ENCODE data around the gene TRPC6.
"Not testable (repeated sequence)": the region's sequence is repeated elsewhere in the genome, so short reads cannot be mapped to it uniquely, and the experiment has no call there.

TRPC6 gene

GRCh38 chr11:101448881-101449442 lies 134.8 kb downstream of the TRPC6 start:
- DNase-seq (ENCODE audit: low read depth in 2 of 2) = no peak

- DNase-seq (ENCODE audit: low read depth in 2 of 2) = no peak
Measured at GRCh38 chr11:101446726-101447125, 137.1 kb downstream of the TRPC6 start.

GRCh38 chr11:101446238-101446637 lies 137.6 kb downstream of the TRPC6 start:
- no peak for DNase-seq (ENCODE audit: low read depth in 2 of 2)

GRCh38 chr11:101445761-101446160 lies 138.0 kb downstream of the TRPC6 start:
- DNase-seq (ENCODE audit: low read depth in 2 of 2) = no peak

- DNase-seq (ENCODE audit: low read depth in 2 of 2) = no peak
Measured at GRCh38 chr11:101444851-101445250, 139.0 kb downstream of the TRPC6 start.

- no peak for DNase-seq (ENCODE audit: low read depth in 2 of 2)
Measured at GRCh38 chr11:101444164-101444563, 139.6 kb downstream of the TRPC6 start.

- DNase-seq (ENCODE audit: low read depth in 2 of 2) = no peak
Measured at GRCh38 chr11:101442936-101443521, 140.8 kb downstream of the TRPC6 start.

- no peak for DNase-seq (ENCODE audit: low read depth in 2 of 2)
Measured at GRCh38 chr11:101442171-101442570, 141.6 kb downstream of the TRPC6 start.

- DNase-seq (ENCODE audit: low read depth in 2 of 2) = no peak
Measured at GRCh38 chr11:101441747-101442146, 142.1 kb downstream of the TRPC6 start.

- DNase-seq (ENCODE audit: low read depth in 2 of 2) = no peak
Measured at GRCh38 chr11:101439488-101439887, 144.3 kb downstream of the TRPC6 start.

GRCh38 chr11:101438708-101439107 lies 145.1 kb downstream of the TRPC6 start:
- DNase-seq (ENCODE audit: low read depth in 2 of 2) = not testable (repeated sequence)

- no peak for DNase-seq (ENCODE audit: low read depth in 2 of 2)
Measured at GRCh38 chr11:101438126-101438525, 145.7 kb downstream of the TRPC6 start.

GRCh38 chr11:101436511-101437142 lies 147.2 kb downstream of the TRPC6 start:
- no peak for DNase-seq (ENCODE audit: low read depth in 2 of 2)

GRCh38 chr11:101435408-101435973 lies 148.3 kb downstream of the TRPC6 start:
- no peak for DNase-seq (ENCODE audit: low read depth in 2 of 2)

GRCh38 chr11:101434026-101434643 lies 149.7 kb downstream of the TRPC6 start:
- no peak for DNase-seq (ENCODE audit: low read depth in 2 of 2)

- DNase-seq (ENCODE audit: low read depth in 2 of 2) = no peak
Measured at GRCh38 chr11:101433151-101433550, 150.7 kb downstream of the TRPC6 start.

- no peak for DNase-seq (ENCODE audit: low read depth in 2 of 2)
Measured at GRCh38 chr11:101429703-101430540, 153.9 kb downstream of the TRPC6 start.

GRCh38 chr11:101428918-101429317 lies 154.9 kb downstream of the TRPC6 start:
- DNase-seq (ENCODE audit: low read depth in 2 of 2) = no peak

GRCh38 chr11:101407324-101407723 lies 176.5 kb downstream of the TRPC6 start:
- no peak for DNase-seq (ENCODE audit: low read depth in 2 of 2)
